Tibial artery (tissue), 4 donors: ENCODE measurements around the gene ETV6.

Source experiments
- DNase-seq, 2 donors: peaks; one replicate each; pipeline ENCODE4 v3.0.0-alpha.2; 2019
- H3K27ac ChIP-seq, 2 donors: fragments of 200-600 bp; sonication (generic) in 1 of 2; 1 replicate in 1 of 2; 2 replicates in 1 of 2; pipeline ENCODE4 v1.5.1; 2018 to 2019; ENCODE audit warnings: mild to moderate bottlenecking in 1 of 2
- H3K27me3 ChIP-seq, 2 donors: fragments of 200-600 bp; sonication (generic) in 1 of 2; one replicate each; pipeline versions ENCODE4 v1.5.1 to v1.6.0; 2016 to 2019
- H3K36me3 ChIP-seq, 3 donors: fragments of 200-600 bp; sonication (generic) in 2 of 3; one replicate each; pipeline ENCODE4 v1.5.1; 2016 to 2019; ENCODE audit warnings: mild to moderate bottlenecking in 2 of 3
- H3K4me1 ChIP-seq, 4 donors: fragments of 200-600 bp; sonication (generic) in 2 of 4; 1 replicate in 3 of 4; 2 replicates in 1 of 4; pipeline ENCODE4 v1.5.1; 2016 to 2019
- H3K4me3 ChIP-seq, 2 donors: fragments of 200-600 bp; sonication (generic) in 1 of 2; 1 replicate in 1 of 2; 2 replicates in 1 of 2; pipeline ENCODE4 v1.5.1; 2018 to 2019; ENCODE audit warnings: mild to moderate bottlenecking in 2 of 2
- H3K9me3 ChIP-seq, 3 donors: fragments of 200-600 bp; sonication (generic) in 1 of 3; one replicate each; pipeline ENCODE4 v1.5.1; 2016 to 2019
- CTCF ChIP-seq, 2 experiments: fragments of 200-600 bp in 1 of 2; fragments of 450-650 bp in 1 of 2; IDR thresholded peaks; one replicate each; pipeline ENCODE4 v1.5.1; 2017 to 2019; ENCODE audit warnings: antibody characterized with exemption in 2 of 2, mild to moderate bottlenecking in 1 of 2, moderate library complexity in 1 of 2
- intact Hi-C: fragments of 100-400 bp; cut with DNase I; formaldehyde crosslinking; loops from one replicate; pipeline ENCODE4 v1.15.0; 2023; ENCODE audit warnings: low total_unique reads

Gene ETV6

DNA sequence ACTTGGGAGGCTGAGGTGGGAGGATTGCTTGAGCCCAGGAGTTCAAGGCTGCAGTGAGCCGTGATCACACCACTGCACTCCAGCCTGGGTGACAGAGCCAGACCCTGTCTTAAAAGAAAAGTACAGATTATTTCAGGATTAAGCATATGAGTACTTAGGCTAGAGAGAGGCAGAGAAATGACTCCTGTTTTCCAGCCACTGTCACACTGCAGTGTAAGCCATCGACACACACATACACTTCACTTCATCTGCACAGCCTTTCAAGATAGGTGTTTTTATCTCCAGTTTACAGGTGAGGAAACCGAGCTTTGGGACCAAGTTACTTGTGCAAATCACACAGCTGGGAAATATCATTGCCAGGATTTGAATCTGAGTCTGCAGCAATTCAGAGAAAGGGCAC, 77.2 kb downstream of the ETV6 start:
- DNase-seq: no peak
- Histone ChIP-seq H3K9me3 (no peaks in the 10 kb centered on the region), H3K36me3 (no peaks in the 10 kb centered on the region), H3K27me3 (no peaks in the 10 kb centered on the region), H3K4me1 (peaks cover 0 to 94% (median 71%) of the 10 kb centered on the region in 4 donors), H3K4me3 (no peak overlapping the region), H3K27ac (peak overlapping the region in 1 of 2 donors; percentile 76)
- no peak for TF ChIP-seq CTCF (IDR thresholded peaks at IDR 0.05)
- intact Hi-C loops: no loop called here

- H3K4me3 ChIP-seq: no peak overlapping the region
- no peaks in the 10 kb centered on the region for H3K36me3 ChIP-seq
- DNase-seq: no peak
- no peaks in the 10 kb centered on the region for H3K27me3 ChIP-seq
- no peaks in the 10 kb centered on the region for H3K9me3 ChIP-seq
- no peak for TF ChIP-seq CTCF (IDR thresholded peaks at IDR 0.05)
- H3K27ac ChIP-seq: peak overlapping the region in 1 of 2 donors; percentile 76
- intact Hi-C loops: no loop called here
- peaks cover 0 to 94% (median 74%) of the 10 kb centered on the region in 4 donors for H3K4me1 ChIP-seq
Observed at GRCh38 chr12:11727133-11727664, 77.7 kb downstream of the ETV6 start.

DNA sequence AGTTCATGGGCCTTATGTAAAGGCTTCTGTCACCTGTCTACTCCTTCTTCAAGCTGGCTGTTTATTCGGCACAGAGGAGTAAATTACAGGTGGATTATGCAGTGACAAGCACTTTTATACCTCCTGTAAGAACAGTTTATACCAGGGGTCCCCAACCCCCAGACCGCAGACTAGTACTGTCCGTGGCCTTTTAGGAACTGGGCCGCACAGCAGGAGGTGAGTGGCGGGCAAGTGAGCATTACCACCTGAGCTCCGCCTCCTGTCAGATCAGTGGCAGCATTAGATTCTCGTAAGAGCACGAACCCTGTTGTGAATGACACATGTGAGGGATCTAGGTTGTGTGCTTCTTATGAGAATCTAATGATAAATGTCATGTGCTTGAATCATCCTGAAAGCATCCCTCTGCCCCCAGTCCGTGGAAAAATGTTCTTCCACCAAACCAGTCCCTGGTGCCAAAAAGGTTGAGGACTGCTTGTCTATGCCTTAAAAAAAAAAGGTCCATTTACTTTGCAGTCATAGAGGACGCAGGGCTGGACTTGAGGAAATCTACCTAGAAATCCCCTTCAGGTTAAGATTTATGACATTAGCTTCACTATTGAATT, 78.8 kb downstream of the ETV6 start:
- Histone ChIP-seq H3K9me3 (no peaks in the 10 kb centered on the region), H3K27me3 (no peaks in the 10 kb centered on the region), H3K36me3 (peaks cover 0 to 4% (median 0%) of the 10 kb centered on the region in 3 donors), H3K4me3 (no peak overlapping the region), H3K27ac (peak overlapping the region; percentile 59 to 76), H3K4me1 (peaks cover 0 to 96% (median 76%) of the 10 kb centered on the region in 4 donors)
- TF ChIP-seq CTCF (IDR thresholded peaks at IDR 0.05): no peak
- intact Hi-C loops: no loop called here
- DNase-seq: no peak

DNA sequence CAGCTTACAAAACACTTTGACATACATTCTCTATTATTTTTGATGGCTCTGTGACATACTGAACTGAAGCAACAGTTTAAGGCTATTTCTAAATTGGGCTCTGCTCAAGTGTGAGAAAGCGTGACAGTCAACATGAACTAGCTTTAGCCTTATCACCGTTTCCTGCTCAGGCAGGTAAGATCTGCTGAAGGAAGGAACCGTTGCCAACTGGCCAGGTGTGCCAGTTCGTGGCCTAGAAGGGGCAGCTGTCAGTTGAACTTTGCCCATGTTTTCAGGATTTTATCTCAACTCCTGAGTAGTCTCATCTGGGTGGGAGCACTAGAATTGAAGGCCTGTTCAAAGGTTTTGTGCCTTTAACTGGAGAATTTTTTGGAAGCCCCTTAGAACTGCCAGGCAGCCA, 79.5 kb downstream of the ETV6 start:
- peaks cover 0 to 4% (median 0%) of the 10 kb centered on the region in 3 donors for H3K36me3 ChIP-seq
- TF ChIP-seq CTCF (IDR thresholded peaks at IDR 0.05): no peak
- intact Hi-C loops: no loop called here
- H3K4me3 ChIP-seq: no peak overlapping the region
- no peaks in the 10 kb centered on the region for H3K27me3 ChIP-seq
- H3K27ac ChIP-seq: peak overlapping the region; percentile 59 to 76
- H3K4me1 ChIP-seq: peaks cover 0 to 96% (median 78%) of the 10 kb centered on the region in 4 donors
- no peaks in the 10 kb centered on the region for H3K9me3 ChIP-seq
- DNase-seq: no peak

GRCh38 chr12:11729439-11730150, 80.1 kb downstream of the ETV6 start:
- Histone ChIP-seq H3K27me3 (no peaks in the 10 kb centered on the region), H3K4me1 (peaks cover 0 to 96% (median 73%) of the 10 kb centered on the region in 4 donors)
- intact Hi-C loops: no loop called here

More at GRCh38 chr12:11729439-11730150, 80.1 kb downstream of the ETV6 start:
- Histone ChIP-seq H3K27ac (peak overlapping the region; percentile 59 to 76), H3K36me3 (peaks cover 0 to 4% (median 0%) of the 10 kb centered on the region in 3 donors), H3K4me3 (no peak overlapping the region), H3K9me3 (no peaks in the 10 kb centered on the region)
- no peak for TF ChIP-seq CTCF (IDR thresholded peaks at IDR 0.05)
- no peak for DNase-seq
